K562 (cell line): ENCODE data around the gene CYB5R3. TPM values are rescaled to one million over a fixed set of nuclear protein-coding genes. Genes with fewer than 3 reads are reported as not detected.

Experiments
- ATAC-seq: fragments of 200-7000 bp; cut with Tn5 transposase; 3 replicates; pipeline ENCODE4 v1.9.1; 2020; ENCODE audit warnings: moderate library complexity
- BruUV-seq: library from RNA; stranded (reverse); fragments of 400-500 nt; replicated peaks from 2 replicates; lab custom pipeline; 2021; lab: Mats Ljungman, UMichigan
- CTCF ChIA-PET: fragments of 300-600 bp; formaldehyde crosslinking; extraction: SDS; loops from one replicate; lab custom pipeline; 2021; ENCODE audit warnings: low intra/inter-chr PET ratio; lab: Yijun Ruan, JAX
- POLR2A ChIA-PET: fragments of 300-600, 350-650 bp; sonication (Branson Sonifier 250); formaldehyde crosslinking; extraction: SDS; loops from one replicate; lab custom pipeline; 2021; ENCODE audit warnings: antibody characterized with exemption, inconsistent platforms; lab: Yijun Ruan, JAX
- DNase-seq, 4 experiments: peaks; one replicate each; pipeline versions ENCODE4 v3.0.0 to v3.0.0-alpha.2; 2011 to 2018; ENCODE audit warnings: low spot score in 3 of 4, mixed read lengths in 3 of 4; ENCODE audit errors: extremely low read depth in 1 of 4
- FAIRE-seq: peaks from 2 replicates; lab custom pipeline; 2011; peaks lifted over from hg19 to GRCh38; lab: Jason Lieb, UNC
- H2AFZ ChIP-seq: 2 replicates; pipeline ENCODE4 v1.6.0; 2011; ENCODE audit warnings: low read depth, low read length, control low read depth, inconsistent platforms
- H3K27ac ChIP-seq: fragments of 200-600 bp; 3 replicates; pipeline ENCODE4 v1.8.0; 2011; ENCODE audit warnings: low read depth, mild to moderate bottlenecking, control low read depth, inconsistent platforms, low read length, moderate library complexity, mixed read lengths; ENCODE audit errors: extremely low read depth
- H3K27me3 ChIP-seq, 2 experiments: fragments of 300-600 bp in 1 of 2; 2 replicates in 1 of 2; 3 replicates in 1 of 2; pipeline versions ENCODE4 v1.6.0 to v1.8.0; 2011; ENCODE audit warnings: inconsistent platforms in 2 of 2, low read length in 2 of 2, mild to moderate bottlenecking in 1 of 2, mixed read lengths in 1 of 2, moderate library complexity in 1 of 2; ENCODE audit not compliant: control insufficient read depth in 2 of 2, insufficient read depth in 2 of 2
- H3K36me3 ChIP-seq: fragments of 300-600 bp; 3 replicates; pipeline ENCODE4 v1.8.0; 2011; ENCODE audit warnings: mild to moderate bottlenecking, low read length, inconsistent platforms; ENCODE audit not compliant: control insufficient read depth, insufficient read depth
- H3K4me1 ChIP-seq, 2 experiments: fragments of 200-600 bp in 1 of 2; replicated peaks in 1 of 2; 2 replicates in 1 of 2; 3 replicates in 1 of 2; pipeline versions ENCODE4 v1.5.1 to v1.8.0; 2011; ENCODE audit warnings: inconsistent platforms in 2 of 2, low read length in 2 of 2, mild to moderate bottlenecking in 1 of 2, mixed read lengths in 1 of 2, moderate library complexity in 1 of 2; ENCODE audit not compliant: control insufficient read depth in 2 of 2, insufficient read depth in 2 of 2
- H3K4me2 ChIP-seq: 2 replicates; pipeline ENCODE4 v1.6.1; 2011; ENCODE audit warnings: low read length, control low read depth, inconsistent platforms, mixed read lengths; ENCODE audit not compliant: insufficient read depth
- H3K4me3 ChIP-seq: fragments of 200-600 bp; sonication (generic), shearing (Covaris generic); 2 replicates; pipeline ENCODE4 v1.5.1; 2016; ENCODE audit warnings: control low read depth, inconsistent platforms
- H3K79me2 ChIP-seq: fragments of 200-600 bp; 3 replicates; pipeline ENCODE4 v1.8.0; 2011; ENCODE audit warnings: low read length, inconsistent platforms; ENCODE audit not compliant: control insufficient read depth, insufficient read depth
- H3K9ac ChIP-seq, 2 experiments: 2 replicates each; pipeline versions ENCODE4 v1.6.0 to v1.6.1; 2011; ENCODE audit warnings: low read depth in 2 of 2, low read length in 2 of 2, control low read depth in 1 of 2, inconsistent platforms in 1 of 2, mild to moderate bottlenecking in 1 of 2, mixed read lengths in 1 of 2; ENCODE audit not compliant: insufficient read depth in 1 of 2
- H3K9me1 ChIP-seq: one replicate; pipeline ENCODE4 v1.6.0; 2011; ENCODE audit warnings: inconsistent platforms, mild to moderate bottlenecking, low read length, moderate library complexity; ENCODE audit not compliant: control insufficient read depth, insufficient read depth
- H3K9me3 ChIP-seq: replicated peaks from 2 replicates; pipeline ENCODE4 v1.5.1; 2011; ENCODE audit warnings: low read depth, low read length, inconsistent platforms; ENCODE audit not compliant: control insufficient read depth, insufficient read depth
- H4K20me1 ChIP-seq: replicated peaks from 2 replicates; pipeline ENCODE4 v1.6.1; 2011; ENCODE audit warnings: low read length, inconsistent platforms, mixed read lengths; ENCODE audit not compliant: control insufficient read depth, insufficient read depth
- ASH1L ChIP-seq: fragments of 450-650 bp; IDR thresholded peaks from 2 replicates; pipeline ENCODE4 v1.6.1; 2018; ENCODE audit warnings: borderline replicate concordance, mild to moderate bottlenecking, low read depth; ENCODE audit not compliant: partially characterized antibody
- KLF1 ChIP-seq: fragments of 450-650 bp; IDR thresholded peaks from 2 replicates; pipeline ENCODE4 v1.6.1; 2016; ENCODE audit warnings: missing genetic modification characterization, missing compliant biosample characterization
- NCOA1 ChIP-seq: fragments of 450-650 bp; IDR thresholded peaks from 2 replicates; pipeline ENCODE4 v1.6.1; 2016; ENCODE audit warnings: low read depth
- SLC30A9 ChIP-seq: fragments of 250-450 bp; sonication (Bioruptor Pico); IDR thresholded peaks from 2 replicates; pipeline ENCODE4 v1.8.0; 2022; ENCODE audit warnings: mild to moderate bottlenecking, moderate library complexity
- ZNF561 ChIP-seq: fragments of 450-650 bp; formaldehyde crosslinking; conservative IDR thresholded peaks from 2 replicates; pipeline ENCODE4 v1.4.0; 2020; ENCODE audit warnings: mild to moderate bottlenecking, moderate library complexity
- ZNF785 ChIP-seq: fragments of 250-450 bp; sonication (Bioruptor Pico); IDR thresholded peaks from 2 replicates; pipeline ENCODE4 v1.4.0; 2020; ENCODE audit warnings: mild to moderate bottlenecking
- WGBS: fragments of 100-300 bp; shearing (Covaris generic); methylation state at CpG from one replicate; pipeline ENCODE4 v1.1.6; 2016; ENCODE audit warnings: low coverage, mixed read lengths; ENCODE audit not compliant: insufficient coverage; ENCODE audit errors: missing lambda C conversion rate; 5-methylcytosine and 5-hydroxymethylcytosine counted together
- in situ Hi-C: fragments of 300-500 bp; cut with MboI; formaldehyde crosslinking; loops from 4 replicates; pipeline ENCODE4 v1.15.0; 2018; ENCODE audit warnings: inconsistent platforms, mixed read lengths
- intact Hi-C: fragments of 100-400 bp; cut with micrococcal nuclease; formaldehyde crosslinking; loops from 2 replicates; pipeline ENCODE4 v1.14.2; 2022
- polyA plus RNA-seq, 8 experiments: library from polyadenylated mRNA; depleted of rRNA in 4 of 8; stranded (reverse) in 5 of 8; unstranded in 3 of 8; fragments of >200 nt; fragmentation: Nextera tagmentation in 2 of 8; fragmentation: Illumina TruSeq in 1 of 8; extraction: Ambion mirVana in 2 of 8; extraction: Trizol in 1 of 8; gene quantifications; 2 replicates each; pipeline versions ENCODE4 v1.2.1 to v1.2.3, GENCODE V29; 2011 to 2014; ENCODE audit warnings: inconsistent platforms in 1 of 8, missing spikeins in 1 of 8
- total RNA-seq, 7 experiments: library from RNA; depleted of rRNA in 6 of 7; stranded (reverse); fragments of >200 nt in 6 of 7; fragmentation: Illumina TruSeq in 2 of 7; extraction: Trizol in 2 of 7; gene quantifications; 2 replicates each; pipeline versions ENCODE4 v1.2.1 to v1.2.3, GENCODE V29; 2011 to 2021; ENCODE audit warnings: low replicate concordance in 1 of 7
- TF ChIP-seq, protein P1 (sequence below): fragments of 200-800 bp; sonication (Bioruptor generic); IDR thresholded peaks from 2 replicates; pipeline ENCODE4 v1.6.1; 2017; ENCODE audit warnings: missing genetic modification characterization, missing compliant biosample characterization
- TF ChIP-seq, protein P2 (sequence below): fragments of 250-450 bp; sonication (Bioruptor Pico); IDR thresholded peaks from 2 replicates; pipeline ENCODE4 v1.5.0; 2020; ENCODE audit warnings: mild to moderate bottlenecking, borderline replicate concordance
- TF ChIP-seq, protein P3 (sequence below): fragments of 450-650 bp; formaldehyde crosslinking; IDR thresholded peaks from 2 replicates; pipeline ENCODE4 v1.4.0; 2022; ENCODE audit warnings: missing genetic modification characterization
- TF ChIP-seq, protein P4 (sequence below): fragments of 250-450 bp; sonication (Bioruptor Pico); IDR thresholded peaks from 2 replicates; pipeline ENCODE4 v1.5.0; 2021
- TF ChIP-seq, protein P5 (sequence below): fragments of 450-650 bp; IDR thresholded peaks from 2 replicates; pipeline ENCODE4 v1.6.1; 2017; ENCODE audit warnings: mild to moderate bottlenecking, moderate library complexity

The CYB5R3 gene
- total and polyA plus RNA-seq, 9 of the 15 experiments (the other 6 are each of a cell fraction or from before 2014, with no cell fraction given), result 1.4 to 66.8 (median 23.4) TPM

DNA sequence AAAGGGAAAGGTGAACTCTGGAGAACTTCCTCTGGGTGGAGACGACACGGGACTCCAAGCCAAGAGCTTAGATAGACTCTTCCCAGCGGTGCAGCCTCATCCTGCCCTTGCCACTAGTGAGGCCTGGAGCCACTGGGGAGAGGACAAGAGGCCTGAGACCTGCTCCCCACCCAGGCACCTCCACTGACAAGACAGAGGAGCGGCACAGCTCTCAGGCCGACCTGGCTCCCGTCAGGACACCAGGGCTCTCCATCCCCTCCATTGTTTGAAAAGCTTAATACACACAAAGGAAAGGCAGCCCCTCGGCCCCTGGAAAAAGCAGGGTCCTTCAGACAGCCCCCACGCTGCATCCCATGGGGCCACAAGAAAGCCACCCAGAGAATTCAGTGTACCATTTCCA is 64.1 kb downstream of the CYB5R3 start:
- H3K9me1 ChIP-seq, result no peaks in the 10 kb centered on the region
- no peaks in the 10 kb centered on the region for H4K20me1 ChIP-seq
- no peak overlapping the region for H3K9ac ChIP-seq
- 82% methylated on average over 5 of the region's 8 CpGs for WGBS
- no peak overlapping the region for H3K4me2 ChIP-seq
- no peak overlapping the region for H3K27ac ChIP-seq
- in situ Hi-C loops, result no loop called here
- H3K79me2 ChIP-seq, result peaks cover 19% of the 10 kb centered on the region
- ChIA-PET CTCF (no interaction called here), POLR2A (interaction anchor here (0.7 to 2.8 kb wide), 8 partner anchors 11 to 74 kb away, joined by 3 to 17 read pairs (median 4); partner anchors contain the start of gene POLDIP3)
- ATAC-seq (no peak), DNase-seq (no peak), FAIRE-seq (no peak)
- peaks cover 0 to 7% of the 10 kb centered on the region in 2 experiments; a peak in 2 of 5 replicates for H3K4me1 ChIP-seq
- no peak overlapping the region for H2AFZ ChIP-seq
- peaks cover 67% of the 10 kb centered on the region; the same call in 2 of the 3 replicates for H3K36me3 ChIP-seq
- intact Hi-C loops, result no loop called here
- no peaks in the 10 kb centered on the region for H3K9me3 ChIP-seq
- no peaks in the 10 kb centered on the region for H3K27me3 ChIP-seq
- BruUV-seq, result no TSS peak
- TF ChIP-seq KLF1 (tag), result no peak
- TF ChIP-seq, protein P1, sequence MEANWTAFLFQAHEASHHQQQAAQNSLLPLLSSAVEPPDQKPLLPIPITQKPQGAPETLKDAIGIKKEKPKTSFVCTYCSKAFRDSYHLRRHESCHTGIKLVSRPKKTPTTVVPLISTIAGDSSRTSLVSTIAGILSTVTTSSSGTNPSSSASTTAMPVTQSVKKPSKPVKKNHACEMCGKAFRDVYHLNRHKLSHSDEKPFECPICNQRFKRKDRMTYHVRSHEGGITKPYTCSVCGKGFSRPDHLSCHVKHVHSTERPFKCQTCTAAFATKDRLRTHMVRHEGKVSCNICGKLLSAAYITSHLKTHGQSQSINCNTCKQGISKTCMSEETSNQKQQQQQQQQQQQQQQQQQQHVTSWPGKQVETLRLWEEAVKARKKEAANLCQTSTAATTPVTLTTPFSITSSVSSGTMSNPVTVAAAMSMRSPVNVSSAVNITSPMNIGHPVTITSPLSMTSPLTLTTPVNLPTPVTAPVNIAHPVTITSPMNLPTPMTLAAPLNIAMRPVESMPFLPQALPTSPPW, result no peak
- TF ChIP-seq, protein P2, sequence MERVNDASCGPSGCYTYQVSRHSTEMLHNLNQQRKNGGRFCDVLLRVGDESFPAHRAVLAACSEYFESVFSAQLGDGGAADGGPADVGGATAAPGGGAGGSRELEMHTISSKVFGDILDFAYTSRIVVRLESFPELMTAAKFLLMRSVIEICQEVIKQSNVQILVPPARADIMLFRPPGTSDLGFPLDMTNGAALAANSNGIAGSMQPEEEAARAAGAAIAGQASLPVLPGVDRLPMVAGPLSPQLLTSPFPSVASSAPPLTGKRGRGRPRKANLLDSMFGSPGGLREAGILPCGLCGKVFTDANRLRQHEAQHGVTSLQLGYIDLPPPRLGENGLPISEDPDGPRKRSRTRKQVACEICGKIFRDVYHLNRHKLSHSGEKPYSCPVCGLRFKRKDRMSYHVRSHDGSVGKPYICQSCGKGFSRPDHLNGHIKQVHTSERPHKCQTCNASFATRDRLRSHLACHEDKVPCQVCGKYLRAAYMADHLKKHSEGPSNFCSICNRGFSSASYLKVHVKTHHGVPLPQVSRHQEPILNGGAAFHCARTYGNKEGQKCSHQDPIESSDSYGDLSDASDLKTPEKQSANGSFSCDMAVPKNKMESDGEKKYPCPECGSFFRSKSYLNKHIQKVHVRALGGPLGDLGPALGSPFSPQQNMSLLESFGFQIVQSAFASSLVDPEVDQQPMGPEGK (CRISPR knock-in tag), result no peak
- TF ChIP-seq, protein P3, sequence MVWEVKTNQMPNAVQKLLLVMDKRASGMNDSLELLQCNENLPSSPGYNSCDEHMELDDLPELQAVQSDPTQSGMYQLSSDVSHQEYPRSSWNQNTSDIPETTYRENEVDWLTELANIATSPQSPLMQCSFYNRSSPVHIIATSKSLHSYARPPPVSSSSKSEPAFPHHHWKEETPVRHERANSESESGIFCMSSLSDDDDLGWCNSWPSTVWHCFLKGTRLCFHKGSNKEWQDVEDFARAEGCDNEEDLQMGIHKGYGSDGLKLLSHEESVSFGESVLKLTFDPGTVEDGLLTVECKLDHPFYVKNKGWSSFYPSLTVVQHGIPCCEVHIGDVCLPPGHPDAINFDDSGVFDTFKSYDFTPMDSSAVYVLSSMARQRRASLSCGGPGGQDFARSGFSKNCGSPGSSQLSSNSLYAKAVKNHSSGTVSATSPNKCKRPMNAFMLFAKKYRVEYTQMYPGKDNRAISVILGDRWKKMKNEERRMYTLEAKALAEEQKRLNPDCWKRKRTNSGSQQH (CRISPR knock-in tag), result no peak
- no peak for TF ChIP-seq NCOA1
- no peak for TF ChIP-seq ZNF785 (CRISPR knock-in tag)
- TF ChIP-seq ZNF561 (CRISPR knock-in tag), result no peak
- TF ChIP-seq, protein P4, sequence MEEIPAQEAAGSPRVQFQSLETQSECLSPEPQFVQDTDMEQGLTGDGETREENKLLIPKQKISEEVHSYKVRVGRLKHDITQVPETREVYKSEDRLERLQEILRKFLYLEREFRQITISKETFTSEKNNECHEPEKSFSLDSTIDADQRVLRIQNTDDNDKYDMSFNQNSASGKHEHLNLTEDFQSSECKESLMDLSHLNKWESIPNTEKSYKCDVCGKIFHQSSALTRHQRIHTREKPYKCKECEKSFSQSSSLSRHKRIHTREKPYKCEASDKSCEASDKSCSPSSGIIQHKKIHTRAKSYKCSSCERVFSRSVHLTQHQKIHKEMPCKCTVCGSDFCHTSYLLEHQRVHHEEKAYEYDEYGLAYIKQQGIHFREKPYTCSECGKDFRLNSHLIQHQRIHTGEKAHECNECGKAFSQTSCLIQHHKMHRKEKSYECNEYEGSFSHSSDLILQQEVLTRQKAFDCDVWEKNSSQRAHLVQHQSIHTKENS (CRISPR knock-in tag), result no peak
- TF ChIP-seq, protein P5, sequence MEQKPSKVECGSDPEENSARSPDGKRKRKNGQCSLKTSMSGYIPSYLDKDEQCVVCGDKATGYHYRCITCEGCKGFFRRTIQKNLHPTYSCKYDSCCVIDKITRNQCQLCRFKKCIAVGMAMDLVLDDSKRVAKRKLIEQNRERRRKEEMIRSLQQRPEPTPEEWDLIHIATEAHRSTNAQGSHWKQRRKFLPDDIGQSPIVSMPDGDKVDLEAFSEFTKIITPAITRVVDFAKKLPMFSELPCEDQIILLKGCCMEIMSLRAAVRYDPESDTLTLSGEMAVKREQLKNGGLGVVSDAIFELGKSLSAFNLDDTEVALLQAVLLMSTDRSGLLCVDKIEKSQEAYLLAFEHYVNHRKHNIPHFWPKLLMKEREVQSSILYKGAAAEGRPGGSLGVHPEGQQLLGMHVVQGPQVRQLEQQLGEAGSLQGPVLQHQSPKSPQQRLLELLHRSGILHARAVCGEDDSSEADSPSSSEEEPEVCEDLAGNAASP, result no peak
- TF ChIP-seq SLC30A9 (CRISPR knock-in tag), result no peak
- no peak for TF ChIP-seq ASH1L
- H3K4me3 ChIP-seq, result no peak overlapping the region
